Measurements from ENCODE around the gene CHCHD6.

CHCHD6 gene

DNA sequence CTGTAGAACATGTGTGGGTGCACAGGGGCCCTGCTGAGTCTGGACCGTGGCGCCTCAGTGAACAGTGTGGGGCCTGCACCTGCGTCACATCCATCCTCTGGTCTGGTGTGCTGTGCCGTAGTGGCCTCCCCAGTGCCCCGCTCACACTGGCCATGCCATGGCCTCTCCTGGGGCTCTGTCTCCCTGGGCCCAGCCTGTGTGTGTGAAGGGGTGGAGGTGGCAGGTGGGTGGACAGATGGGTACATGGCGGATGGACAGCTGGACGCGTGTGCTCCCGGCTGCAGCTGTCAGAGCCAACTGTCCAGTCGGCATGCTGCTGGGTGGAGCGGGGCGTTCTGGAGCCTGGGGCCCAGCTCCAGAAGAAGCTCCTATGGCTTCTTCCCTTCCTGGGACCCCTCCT is 296.7 kb downstream of the CHCHD6 start:
- no peak for DNase-seq (ENCODE audit: extremely low spot score)
- POLR2A ChIA-PET = interaction anchor here (1.1 kb wide), 1 partner anchor 18 kb away, joined by 3 read pairs; the partner anchor contains the start of gene PLXNA1
- TF ChIP-seq FOXA1 (IDR thresholded peaks at IDR 0.05) = no peak
- no peak for TF ChIP-seq SUZ12 (IDR thresholded peaks at IDR 0.05)
- no peak for TF ChIP-seq FOXK2 (IDR thresholded peaks at IDR 0.05)
- no peak for TF ChIP-seq BHLHE40 (IDR thresholded peaks at IDR 0.05; ENCODE audit: borderline replicate concordance)
- no peak for TF ChIP-seq ELF4 (IDR thresholded peaks at IDR 0.05)
- TF ChIP-seq TARDBP (IDR thresholded peaks at IDR 0.05) = no peak
- no peak for TF ChIP-seq LEF1 (IDR thresholded peaks at IDR 0.05; ENCODE audit: borderline replicate concordance)
- TF ChIP-seq L3MBTL2 (conservative IDR thresholded peaks at IDR 0.05) = no peak
- no peak for TF ChIP-seq SP1 (IDR thresholded peaks at IDR 0.05)
- TF ChIP-seq ARNT (IDR thresholded peaks at IDR 0.05) = no peak
- no peak for TF ChIP-seq ZNF384 (IDR thresholded peaks at IDR 0.05)
- TF ChIP-seq HDGF (IDR thresholded peaks at IDR 0.05; ENCODE audit: borderline replicate concordance) = no peak
- no peak for TF ChIP-seq NFRKB (IDR thresholded peaks at IDR 0.05)
- TF ChIP-seq PKNOX1 (IDR thresholded peaks at IDR 0.05) = no peak
- TF ChIP-seq FOXM1 (IDR thresholded peaks at IDR 0.05; ENCODE audit: borderline replicate concordance) = no peak
- TF ChIP-seq CTBP1 (IDR thresholded peaks at IDR 0.05; ENCODE audit: borderline replicate concordance) = no peak
- CTCF ChIA-PET = no interaction called here

GRCh38 chr3:127001486-127002194 is 297.6 kb downstream of the CHCHD6 start:
- ChIA-PET POLR2A (interaction anchor here (1.1 kb wide), 1 partner anchor 19 kb away, joined by 3 read pairs; the partner anchor contains the start of gene PLXNA1), CTCF (no interaction called here)
- TF ChIP-seq CTBP1 (IDR thresholded peaks at IDR 0.05; ENCODE audit: borderline replicate concordance) (no peak), SP1 (IDR thresholded peaks at IDR 0.05) (no peak), SUZ12 (IDR thresholded peaks at IDR 0.05) (no peak), LEF1 (IDR thresholded peaks at IDR 0.05; ENCODE audit: borderline replicate concordance) (no peak), FOXK2 (IDR thresholded peaks at IDR 0.05) (no peak), ELF4 (IDR thresholded peaks at IDR 0.05) (no peak), HDGF (IDR thresholded peaks at IDR 0.05; ENCODE audit: borderline replicate concordance) (no peak), BHLHE40 (IDR thresholded peaks at IDR 0.05; ENCODE audit: borderline replicate concordance) (no peak), ZNF384 (IDR thresholded peaks at IDR 0.05) (no peak), L3MBTL2 (conservative IDR thresholded peaks at IDR 0.05) (no peak), FOXA1 (IDR thresholded peaks at IDR 0.05) (no peak), FOXM1 (IDR thresholded peaks at IDR 0.05; ENCODE audit: borderline replicate concordance) (no peak), TARDBP (IDR thresholded peaks at IDR 0.05) (no peak), NFRKB (IDR thresholded peaks at IDR 0.05) (no peak), ARNT (IDR thresholded peaks at IDR 0.05) (no peak), PKNOX1 (IDR thresholded peaks at IDR 0.05) (no peak)
- DNase-seq (ENCODE audit: extremely low spot score) = no peak

GRCh38 chr3:127002195-127003174 is 298.4 kb downstream of the CHCHD6 start:
- POLR2A ChIA-PET = no interaction called here
- CTCF ChIA-PET = no interaction called here
- DNase-seq (ENCODE audit: extremely low spot score) = peak; percentile 29
- TF ChIP-seq NFRKB (IDR thresholded peaks at IDR 0.05) (no peak), PKNOX1 (IDR thresholded peaks at IDR 0.05) (no peak), FOXK2 (IDR thresholded peaks at IDR 0.05) (no peak), ARNT (IDR thresholded peaks at IDR 0.05) (no peak), SP1 (IDR thresholded peaks at IDR 0.05) (no peak), SUZ12 (IDR thresholded peaks at IDR 0.05) (no peak), CTBP1 (IDR thresholded peaks at IDR 0.05; ENCODE audit: borderline replicate concordance) (no peak), ZNF384 (IDR thresholded peaks at IDR 0.05) (no peak), LEF1 (IDR thresholded peaks at IDR 0.05; ENCODE audit: borderline replicate concordance) (no peak), TARDBP (IDR thresholded peaks at IDR 0.05) (no peak), ELF4 (IDR thresholded peaks at IDR 0.05) (no peak), L3MBTL2 (conservative IDR thresholded peaks at IDR 0.05) (no peak), FOXA1 (IDR thresholded peaks at IDR 0.05) (no peak), HDGF (IDR thresholded peaks at IDR 0.05; ENCODE audit: borderline replicate concordance) (no peak), FOXM1 (IDR thresholded peaks at IDR 0.05; ENCODE audit: borderline replicate concordance) (no peak), BHLHE40 (IDR thresholded peaks at IDR 0.05; ENCODE audit: borderline replicate concordance) (no peak)

GRCh38 chr3:127003175-127003555 is 299.1 kb downstream of the CHCHD6 start:
- TF ChIP-seq HDGF (IDR thresholded peaks at IDR 0.05; ENCODE audit: borderline replicate concordance) = no peak
- no peak for TF ChIP-seq NFRKB (IDR thresholded peaks at IDR 0.05)
- TF ChIP-seq ELF4 (IDR thresholded peaks at IDR 0.05) = no peak
- TF ChIP-seq TARDBP (IDR thresholded peaks at IDR 0.05) = no peak
- TF ChIP-seq SUZ12 (IDR thresholded peaks at IDR 0.05) = no peak
- no peak for TF ChIP-seq FOXK2 (IDR thresholded peaks at IDR 0.05)
- no peak for TF ChIP-seq ARNT (IDR thresholded peaks at IDR 0.05)
- TF ChIP-seq SP1 (IDR thresholded peaks at IDR 0.05) = no peak
- TF ChIP-seq L3MBTL2 (conservative IDR thresholded peaks at IDR 0.05) = no peak
- TF ChIP-seq BHLHE40 (IDR thresholded peaks at IDR 0.05; ENCODE audit: borderline replicate concordance) = no peak
- TF ChIP-seq PKNOX1 (IDR thresholded peaks at IDR 0.05) = no peak
- TF ChIP-seq FOXM1 (IDR thresholded peaks at IDR 0.05; ENCODE audit: borderline replicate concordance) = no peak
- no peak for TF ChIP-seq CTBP1 (IDR thresholded peaks at IDR 0.05; ENCODE audit: borderline replicate concordance)
- no peak for TF ChIP-seq ZNF384 (IDR thresholded peaks at IDR 0.05)
- TF ChIP-seq LEF1 (IDR thresholded peaks at IDR 0.05; ENCODE audit: borderline replicate concordance) = no peak
- TF ChIP-seq FOXA1 (IDR thresholded peaks at IDR 0.05) = no peak
- CTCF ChIA-PET = no interaction called here
- DNase-seq (ENCODE audit: extremely low spot score) = no peak
- POLR2A ChIA-PET = no interaction called here

Measured in HEK293T (cell line).